ENCODE data around the gene AMFR.
A peak's percentile ranks its signal among the peaks of the same experiment; 100 is the strongest.

The AMFR gene

GRCh38 chr16:56362057-56362655 lies 63.2 kb downstream of the AMFR start:
- H3K27me3 ChIP-seq (ENCODE audit: insufficient read depth, low read length): no peaks in the 10 kb centered on the region
- no peak overlapping the region for H4K91ac ChIP-seq (ENCODE audit: low read depth, low read length)
- H3K14ac ChIP-seq (ENCODE audit: low read length): no peak overlapping the region
- H3K4me3 ChIP-seq (ENCODE audit: low read depth, low read length): no peak overlapping the region
- no peak overlapping the region for H2BK120ac ChIP-seq (ENCODE audit: insufficient read depth, low read length, poor library complexity)
- no peak overlapping the region for H3K27ac ChIP-seq (ENCODE audit: low read depth, low read length)
- no peak overlapping the region for H2BK12ac ChIP-seq (ENCODE audit: low read length)
- H3K4me1 ChIP-seq (ENCODE audit: control insufficient read depth in 1 of 2, insufficient read depth in 2 of 2, low read length in 2 of 2): peaks cover 0 to 3% of the 10 kb centered on the region in 2 experiments
- no peak for DNase-seq
- no peak overlapping the region for H2BK5ac ChIP-seq (ENCODE audit: low read depth, low read length, poor library complexity)
- H3K9me3 ChIP-seq (ENCODE audit: insufficient read depth, low read depth, low read length): peaks cover 1% of the 10 kb centered on the region
- H3K18ac ChIP-seq (ENCODE audit: low read length): no peak overlapping the region
- no peaks in the 10 kb centered on the region for H3K79me2 ChIP-seq (ENCODE audit: control insufficient read depth, insufficient read depth, low read length, poor library complexity)
- H3K9ac ChIP-seq (ENCODE audit: low read length): no peak overlapping the region
- H4K12ac ChIP-seq (ENCODE audit: low read depth, low read length): no peak overlapping the region
- peaks cover 30 to 39% of the 10 kb centered on the region in 2 experiments for H3K36me3 ChIP-seq (ENCODE audit: control insufficient read depth in 1 of 2, insufficient read depth in 2 of 2, low read length in 2 of 2)
- no peak overlapping the region for H2AK5ac ChIP-seq (ENCODE audit: low read length)
- H4K8ac ChIP-seq (ENCODE audit: low read depth, low read length): no peak overlapping the region
- H3K79me1 ChIP-seq (ENCODE audit: low read length): no peaks in the 10 kb centered on the region
- H2AFZ ChIP-seq (ENCODE audit: insufficient read depth, low read length, poor library complexity): no peak overlapping the region
- H3K4me2 ChIP-seq (ENCODE audit: low read length): no peak overlapping the region
- no CpG with 5 or more reads among the region's 15 CpGs for WGBS (ENCODE audit: extremely low coverage, insufficient coverage, insufficient read length)
- no peak overlapping the region for H3K23ac ChIP-seq (ENCODE audit: low read length)
- H3K4ac ChIP-seq (ENCODE audit: low read depth, low read length): no peak overlapping the region

GRCh38 chr16:56360117-56361008 lies 65.0 kb downstream of the AMFR start:
- H3K36me3 ChIP-seq (ENCODE audit: control insufficient read depth in 1 of 2, insufficient read depth in 2 of 2, low read length in 2 of 2): peaks cover 22 to 30% of the 10 kb centered on the region in 2 experiments
- H2AFZ ChIP-seq (ENCODE audit: insufficient read depth, low read length, poor library complexity): no peak overlapping the region
- H3K14ac ChIP-seq (ENCODE audit: low read length): no peak overlapping the region
- no peak overlapping the region for H2BK12ac ChIP-seq (ENCODE audit: low read length)
- H3K4me1 ChIP-seq (ENCODE audit: control insufficient read depth in 1 of 2, insufficient read depth in 2 of 2, low read length in 2 of 2): peaks cover 5 to 10% of the 10 kb centered on the region in 2 experiments
- H3K23ac ChIP-seq (ENCODE audit: low read length): no peak overlapping the region
- H3K4me2 ChIP-seq (ENCODE audit: low read length): no peak overlapping the region
- H3K27ac ChIP-seq (ENCODE audit: low read depth, low read length): no peak overlapping the region
- WGBS (ENCODE audit: extremely low coverage, insufficient coverage, insufficient read length): no CpG with 5 or more reads among the region's 15 CpGs
- H3K4ac ChIP-seq (ENCODE audit: low read depth, low read length): no peak overlapping the region
- no peak overlapping the region for H3K9ac ChIP-seq (ENCODE audit: low read length)
- H3K18ac ChIP-seq (ENCODE audit: low read length): no peak overlapping the region
- no peak overlapping the region for H4K12ac ChIP-seq (ENCODE audit: low read depth, low read length)
- no peak overlapping the region for H4K8ac ChIP-seq (ENCODE audit: low read depth, low read length)
- H3K79me1 ChIP-seq (ENCODE audit: low read length): no peaks in the 10 kb centered on the region
- no peak overlapping the region for H2AK5ac ChIP-seq (ENCODE audit: low read length)
- no peak for DNase-seq
- H4K91ac ChIP-seq (ENCODE audit: low read depth, low read length): no peak overlapping the region
- no peak overlapping the region for H2BK5ac ChIP-seq (ENCODE audit: low read depth, low read length, poor library complexity)
- H3K9me3 ChIP-seq (ENCODE audit: insufficient read depth, low read depth, low read length): peaks cover 1% of the 10 kb centered on the region
- H3K79me2 ChIP-seq (ENCODE audit: control insufficient read depth, insufficient read depth, low read length, poor library complexity): no peaks in the 10 kb centered on the region
- no peak overlapping the region for H3K4me3 ChIP-seq (ENCODE audit: low read depth, low read length)
- no peaks in the 10 kb centered on the region for H3K27me3 ChIP-seq (ENCODE audit: insufficient read depth, low read length)
- H2BK120ac ChIP-seq (ENCODE audit: insufficient read depth, low read length, poor library complexity): no peak overlapping the region

GRCh38 chr16:56357765-56358322 lies 67.5 kb downstream of the AMFR start:
- peak overlapping the region; percentile 22 for H4K91ac ChIP-seq (ENCODE audit: low read depth, low read length)
- H3K9me3 ChIP-seq (ENCODE audit: insufficient read depth, low read depth, low read length): peaks cover 1% of the 10 kb centered on the region
- no peak overlapping the region for H2BK5ac ChIP-seq (ENCODE audit: low read depth, low read length, poor library complexity)
- no peak overlapping the region for H3K14ac ChIP-seq (ENCODE audit: low read length)
- no peak overlapping the region for H3K18ac ChIP-seq (ENCODE audit: low read length)
- H2BK12ac ChIP-seq (ENCODE audit: low read length): no peak overlapping the region
- H4K12ac ChIP-seq (ENCODE audit: low read depth, low read length): no peak overlapping the region
- H3K36me3 ChIP-seq (ENCODE audit: control insufficient read depth in 1 of 2, insufficient read depth in 2 of 2, low read length in 2 of 2): peaks cover 10 to 11% of the 10 kb centered on the region in 2 experiments
- no peak overlapping the region for H2AFZ ChIP-seq (ENCODE audit: insufficient read depth, low read length, poor library complexity)
- H3K4me3 ChIP-seq (ENCODE audit: low read depth, low read length): no peak overlapping the region
- peaks cover 11 to 17% of the 10 kb centered on the region in 2 experiments for H3K4me1 ChIP-seq (ENCODE audit: control insufficient read depth in 1 of 2, insufficient read depth in 2 of 2, low read length in 2 of 2)
- H2BK120ac ChIP-seq (ENCODE audit: insufficient read depth, low read length, poor library complexity): no peak overlapping the region
- no peak overlapping the region for H3K4ac ChIP-seq (ENCODE audit: low read depth, low read length)
- no peak for DNase-seq
- H3K23ac ChIP-seq (ENCODE audit: low read length): no peak overlapping the region
- WGBS (ENCODE audit: extremely low coverage, insufficient coverage, insufficient read length): no CpG with 5 or more reads among the region's 13 CpGs
- no peaks in the 10 kb centered on the region for H3K79me2 ChIP-seq (ENCODE audit: control insufficient read depth, insufficient read depth, low read length, poor library complexity)
- H4K8ac ChIP-seq (ENCODE audit: low read depth, low read length): peak overlapping the region; percentile 24
- no peaks in the 10 kb centered on the region for H3K27me3 ChIP-seq (ENCODE audit: insufficient read depth, low read length)
- H3K79me1 ChIP-seq (ENCODE audit: low read length): no peaks in the 10 kb centered on the region
- no peak overlapping the region for H3K27ac ChIP-seq (ENCODE audit: low read depth, low read length)
- no peak overlapping the region for H3K4me2 ChIP-seq (ENCODE audit: low read length)
- H3K9ac ChIP-seq (ENCODE audit: low read length): no peak overlapping the region
- no peak overlapping the region for H2AK5ac ChIP-seq (ENCODE audit: low read length)

- Histone ChIP-seq H3K4me1 (ENCODE audit: control insufficient read depth in 1 of 2, insufficient read depth in 2 of 2, low read length in 2 of 2) (peaks cover 11 to 18% of the 10 kb centered on the region in 2 experiments), H3K36me3 (ENCODE audit: control insufficient read depth in 1 of 2, insufficient read depth in 2 of 2, low read length in 2 of 2) (peaks cover 6 to 7% of the 10 kb centered on the region in 2 experiments), H3K27ac (ENCODE audit: low read depth, low read length) (no peak overlapping the region), H3K14ac (ENCODE audit: low read length) (no peak overlapping the region), H3K23ac (ENCODE audit: low read length) (no peak overlapping the region), H2BK12ac (ENCODE audit: low read length) (peak overlapping the region; percentile 44), H3K4me2 (ENCODE audit: low read length) (no peak overlapping the region), H3K79me2 (ENCODE audit: control insufficient read depth, insufficient read depth, low read length, poor library complexity) (no peaks in the 10 kb centered on the region), H3K4ac (ENCODE audit: low read depth, low read length) (no peak overlapping the region), H3K9ac (ENCODE audit: low read length) (no peak overlapping the region), H3K9me3 (ENCODE audit: insufficient read depth, low read depth, low read length) (peaks cover 1% of the 10 kb centered on the region), H2BK5ac (ENCODE audit: low read depth, low read length, poor library complexity) (no peak overlapping the region), H2AFZ (ENCODE audit: insufficient read depth, low read length, poor library complexity) (no peak overlapping the region), H4K8ac (ENCODE audit: low read depth, low read length) (peak overlapping the region; percentile 24), H4K12ac (ENCODE audit: low read depth, low read length) (peak overlapping the region; percentile 49), H3K27me3 (ENCODE audit: insufficient read depth, low read length) (no peaks in the 10 kb centered on the region), H3K79me1 (ENCODE audit: low read length) (no peaks in the 10 kb centered on the region), H3K4me3 (ENCODE audit: low read depth, low read length) (no peak overlapping the region), H3K18ac (ENCODE audit: low read length) (no peak overlapping the region), H4K91ac (ENCODE audit: low read depth, low read length) (peak overlapping the region; percentile 22), H2AK5ac (ENCODE audit: low read length) (peak overlapping the region; percentile 55), H2BK120ac (ENCODE audit: insufficient read depth, low read length, poor library complexity) (no peak overlapping the region)
- DNase-seq: peak in 1 of 2 donors; percentile 22
- WGBS (ENCODE audit: extremely low coverage, insufficient coverage, insufficient read length): no CpG with 5 or more reads among the region's 13 CpGs
Observed at GRCh38 chr16:56357241-56357764, 68.0 kb downstream of the AMFR start.
